Left cardiac atrium (tissue), 4 donors: Measurements from ENCODE around the gene KLHL26. TPM values are rescaled to one million over a fixed set of nuclear protein-coding genes. Genes with fewer than 3 reads are reported as not detected.

Experiments
- ATAC-seq, 2 donors: fragments of 200-7000 bp; cut with Tn5 transposase; one replicate each; pipeline ENCODE4 v1.9.1; 2020; ENCODE audit warnings: mild to moderate bottlenecking in 2 of 2, moderate library complexity in 2 of 2
- DNase-seq: peaks from one replicate; pipeline ENCODE4 v3.0.0-alpha.2; 2020
- intact Hi-C, 2 donors: fragments of 100-400 bp; cut with DNase I; formaldehyde crosslinking; loops; one replicate each; pipeline versions ENCODE4 v1.14.1 to v1.15.1; 2022 to 2023
- total RNA-seq, 2 donors: library from RNA; stranded (reverse); fragmentation: NEBNext Ultra II Directional; extraction: Animal tissue kit (Norgen Biotek cat#: 25700); gene quantifications; one replicate each; pipeline ENCODE4 v1.2.1, GENCODE V29; 2021
- donor health status: DM: no; HTN: yes; CAD: no.
- donor health status: DM: no; HTN: yes; CAD: no; lungs with severe emphysema.
- donor health status: DM: yes; HTN: yes; CAD: no.
- donor health status: Dilated cardiomyopathy.

The KLHL26 gene
- total RNA-seq, 2 donors from 2014 or later: 7.8 to 10.2 TPM

DNA sequence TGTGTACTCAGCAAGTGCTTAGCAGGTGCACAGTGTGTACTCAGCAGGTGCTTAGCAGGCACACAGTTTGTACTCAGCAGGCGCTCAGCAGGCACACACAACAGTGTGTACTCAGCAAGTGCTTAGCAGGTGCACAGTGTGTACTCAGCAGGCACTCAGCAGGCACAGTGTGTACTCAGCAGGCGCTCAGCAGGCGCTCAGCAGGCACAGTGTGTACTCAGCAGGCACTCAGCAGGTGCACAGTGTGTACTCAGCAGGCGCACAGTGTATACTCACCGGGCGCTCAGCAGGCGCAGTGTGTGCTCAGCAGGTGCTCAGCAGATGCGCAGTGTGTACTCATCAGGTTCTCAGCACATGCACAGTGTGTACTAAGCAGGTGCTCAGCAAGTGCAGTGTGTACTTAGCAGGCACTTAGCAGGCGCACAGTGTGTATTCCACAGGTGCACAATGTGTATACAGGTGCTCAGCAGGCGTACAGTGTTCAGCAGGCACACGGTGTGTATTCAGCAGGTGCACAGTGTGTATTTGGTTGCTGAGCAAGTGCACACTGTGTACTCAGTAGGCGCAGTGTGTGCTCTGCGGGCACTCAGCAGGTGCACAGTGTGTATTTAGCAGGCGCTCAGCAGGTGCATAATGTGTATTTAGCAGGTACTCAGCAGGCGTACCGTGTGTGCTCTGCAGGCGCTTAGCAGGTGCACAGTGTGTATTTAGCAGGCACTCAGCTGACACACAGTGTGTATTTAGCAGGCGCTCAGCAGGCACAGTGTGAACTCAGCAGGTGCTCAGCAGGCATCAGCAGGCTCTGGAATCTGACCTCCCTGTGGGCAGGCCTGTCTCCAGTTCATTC is 61.7 kb downstream of the KLHL26 start:
- no peak for DNase-seq
- ATAC-seq: no peak
- intact Hi-C loops: no loop called here

DNA sequence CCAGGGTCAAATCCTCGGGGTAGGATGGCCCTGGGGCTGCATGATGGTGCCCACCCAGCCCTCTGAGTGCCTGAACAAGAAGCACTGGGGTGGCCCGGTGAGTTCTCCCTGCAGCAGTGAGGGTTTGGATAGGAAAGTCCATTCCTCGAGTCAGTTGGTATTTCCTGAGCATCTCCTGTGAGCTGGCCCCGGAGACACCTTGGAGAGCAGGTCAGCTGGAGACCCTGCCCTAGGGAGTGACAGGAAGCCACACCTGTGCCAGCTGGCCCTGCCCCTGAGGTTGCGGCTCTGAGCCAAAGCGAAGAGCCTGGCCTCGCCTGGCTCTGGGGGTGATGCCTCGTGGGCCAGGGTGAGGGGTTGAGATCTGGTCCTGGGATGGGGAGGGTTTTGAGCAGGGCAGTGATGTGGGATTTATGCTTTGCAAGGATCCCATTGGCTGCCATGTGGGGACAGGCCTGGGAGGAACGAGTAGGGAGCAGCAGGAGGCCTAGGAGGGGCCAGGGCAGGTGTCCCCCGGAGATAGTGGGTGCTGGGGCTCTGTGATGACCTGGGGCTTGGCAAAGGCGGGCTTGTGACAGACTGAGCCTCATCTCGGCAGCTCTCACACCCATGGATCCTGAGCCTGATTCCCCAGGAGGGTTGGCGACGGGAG is 62.7 kb downstream of the KLHL26 start:
- ATAC-seq (no peak), DNase-seq (no peak)
- intact Hi-C loops: no loop called here

DNA sequence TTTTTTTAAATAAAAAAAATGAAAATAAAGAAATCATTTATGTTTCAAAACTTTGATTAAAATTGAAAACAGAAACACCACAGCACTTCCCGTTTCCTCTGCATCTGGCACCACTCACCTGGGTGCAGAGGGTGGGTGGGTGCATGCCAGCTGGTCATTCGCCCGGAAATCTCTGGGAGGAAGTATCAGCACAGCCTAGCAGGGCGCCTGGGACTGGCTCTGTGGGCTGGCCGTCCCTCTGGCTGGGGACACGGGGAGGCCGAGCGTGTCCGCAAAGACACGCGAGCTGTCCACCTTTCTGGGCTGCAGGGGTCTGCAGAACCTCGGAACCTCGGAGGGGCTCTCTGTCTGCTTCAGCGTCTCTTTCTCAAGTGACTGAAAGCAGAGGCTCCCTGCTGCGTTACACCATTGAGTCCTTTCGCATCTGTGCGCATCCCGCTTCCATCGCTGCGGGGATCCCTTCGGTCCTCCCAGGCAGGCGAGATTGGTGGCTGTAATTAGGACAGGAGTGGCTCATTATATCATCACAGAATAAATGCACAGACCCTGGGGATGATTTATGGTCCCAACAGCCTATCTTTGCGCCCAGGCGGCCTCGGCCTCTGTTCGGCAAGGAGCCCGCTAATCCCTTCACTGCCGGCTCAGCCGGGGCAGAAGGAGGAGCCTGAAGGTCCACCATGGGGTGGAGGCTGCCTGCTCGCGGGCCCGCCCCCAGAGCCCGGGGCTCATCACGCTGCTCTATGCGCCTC is 63.8 kb downstream of the KLHL26 start:
- peak; percentile 93 to 96 for ATAC-seq
- intact Hi-C loops: no loop called here
- peak; percentile 80 for DNase-seq

DNA sequence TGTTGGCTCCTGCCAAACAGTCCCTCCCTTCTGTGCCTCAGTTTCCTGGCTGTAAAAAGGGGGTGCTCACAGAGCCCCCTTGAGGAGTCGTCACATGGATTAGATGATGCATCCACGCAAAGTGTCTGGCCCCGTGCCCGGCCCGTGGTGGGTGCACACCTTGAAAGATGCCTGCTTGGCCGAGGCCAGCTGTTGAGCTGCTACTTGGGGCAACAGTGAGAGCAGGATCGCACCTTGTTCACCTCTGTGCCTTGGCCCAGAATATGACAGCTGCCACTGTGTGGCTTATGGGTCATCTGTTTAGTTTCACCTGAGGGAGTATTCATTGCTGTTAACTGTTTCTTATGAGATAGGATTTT is 64.4 kb downstream of the KLHL26 start:
- intact Hi-C loops: no loop called here
- ATAC-seq (peak in 1 of 2 donors; percentile 8), DNase-seq (no peak)

DNA sequence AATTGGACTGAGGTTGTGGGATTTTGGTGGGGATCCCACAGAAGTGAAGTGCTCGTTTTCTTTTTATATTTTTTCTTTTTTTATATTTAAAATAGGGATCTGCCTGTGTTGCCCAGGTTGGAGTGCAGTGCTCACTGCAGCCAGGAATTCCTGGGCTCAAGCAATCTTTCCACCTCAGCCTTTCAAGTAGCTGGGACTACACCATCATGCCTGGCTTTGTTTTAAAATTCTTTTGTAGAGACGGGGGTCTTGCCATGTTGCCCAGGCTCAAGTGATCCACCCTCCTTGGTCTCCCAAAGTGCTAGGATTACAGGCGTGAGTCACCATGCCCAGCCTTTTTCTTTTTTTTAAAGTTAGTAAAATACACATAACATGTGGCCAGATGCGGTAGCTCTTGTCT is 67.2 kb downstream of the KLHL26 start:
- ATAC-seq: no peak
- intact Hi-C loops: no loop called here
- DNase-seq: no peak

DNA sequence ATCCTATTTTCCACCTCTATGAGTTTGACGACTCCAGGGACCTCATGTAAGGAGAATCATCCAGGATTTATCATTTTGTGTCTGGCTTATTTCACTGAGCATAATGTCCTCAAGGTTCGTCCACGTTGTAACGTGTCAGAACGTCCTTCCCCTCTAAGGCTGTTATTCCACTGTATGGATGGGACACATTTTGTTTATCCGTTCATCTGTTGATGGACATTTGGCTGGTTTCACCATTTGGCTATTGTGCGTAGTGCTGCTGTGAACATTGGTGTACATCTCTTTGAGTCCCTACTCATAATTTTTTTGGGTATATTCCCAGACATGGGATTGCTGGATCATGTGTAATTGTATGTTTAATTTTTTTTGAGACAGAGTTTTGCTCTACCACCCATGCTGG is 68.1 kb downstream of the KLHL26 start:
- ATAC-seq (no peak), DNase-seq (no peak)
- intact Hi-C loops: no loop called here

DNA sequence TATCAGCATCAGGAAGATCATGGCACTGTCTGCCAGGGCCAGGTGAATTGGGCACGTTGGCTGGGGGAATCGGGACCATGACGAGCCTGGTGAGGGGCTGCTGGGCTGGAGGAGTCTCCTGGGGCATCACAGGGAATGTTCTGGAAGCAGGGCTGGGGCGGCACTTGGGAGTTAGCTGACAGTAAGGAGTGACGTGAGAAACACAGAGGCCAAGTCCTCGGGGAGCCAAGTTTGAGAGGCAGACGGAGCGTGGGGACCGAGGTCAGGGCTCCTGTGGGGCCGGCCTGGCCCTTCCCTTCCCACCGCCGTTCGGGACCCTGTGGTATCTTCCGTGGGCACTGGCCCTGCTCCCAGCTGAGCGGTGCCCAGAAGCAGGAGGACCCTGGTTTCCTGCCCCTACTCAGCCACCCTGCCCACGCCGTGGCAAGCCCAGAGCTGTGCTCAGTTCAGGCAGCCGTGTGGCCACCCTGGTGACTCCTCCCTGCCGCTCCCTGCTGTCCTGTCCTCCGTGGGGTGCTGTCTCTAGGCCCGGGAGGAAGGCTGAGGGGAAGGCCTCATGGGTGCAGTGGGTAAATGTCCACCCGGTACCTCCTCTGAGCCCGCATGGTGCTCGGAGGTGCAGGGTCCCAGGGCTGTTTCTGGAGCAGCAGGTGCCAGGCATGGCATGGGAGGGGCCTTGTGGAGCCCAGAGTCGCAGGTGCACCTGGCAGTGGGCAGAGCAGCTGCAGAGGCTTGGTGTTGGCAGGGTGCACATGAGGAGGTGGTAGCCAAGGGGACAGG is 71.8 kb downstream of the KLHL26 start:
- intact Hi-C loops: no loop called here
- DNase-seq: peak; percentile 46
- peak in 1 of 2 donors; percentile 20 for ATAC-seq

DNA sequence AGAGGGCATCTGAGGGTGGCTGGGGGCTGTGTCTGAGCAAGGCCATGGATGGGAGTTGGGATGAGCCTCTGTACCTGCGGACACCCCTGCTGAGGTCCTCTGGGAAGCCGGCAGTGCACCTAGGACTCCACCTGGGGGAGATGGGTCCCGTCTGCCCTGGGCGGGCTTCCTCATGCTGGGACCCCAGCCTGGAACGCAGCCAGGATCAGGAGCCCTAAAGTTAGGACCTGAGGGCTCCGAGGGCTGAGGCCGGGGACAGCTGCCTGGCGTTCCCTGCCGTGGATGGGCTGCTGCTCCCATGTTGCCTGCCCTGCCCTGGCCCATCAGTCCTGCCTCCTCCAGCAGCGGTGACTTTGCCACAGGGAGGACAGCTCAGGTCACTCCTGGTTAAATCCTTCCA is 72.7 kb downstream of the KLHL26 start:
- intact Hi-C loops: no loop called here
- DNase-seq: no peak
- no peak for ATAC-seq

DNA sequence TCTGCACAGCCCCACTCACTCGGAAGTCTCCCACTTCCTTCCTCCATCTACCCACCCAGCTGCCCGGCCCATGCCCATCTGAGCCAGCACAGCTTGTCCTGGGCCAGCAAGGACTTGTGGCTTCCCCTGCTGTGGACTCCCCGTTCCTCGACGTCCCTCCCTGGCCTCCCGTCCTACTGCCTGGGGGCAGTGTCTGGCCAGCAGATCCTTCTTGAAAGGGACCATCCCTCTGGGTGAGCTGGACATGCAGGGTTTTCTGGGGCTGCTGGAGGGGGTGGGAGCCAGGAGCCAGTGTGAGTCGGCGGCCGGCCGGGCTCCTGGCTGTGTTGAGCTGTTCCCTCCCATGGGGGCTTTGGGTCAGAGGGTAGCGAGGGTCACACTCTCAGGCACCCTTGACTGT is 73.4 kb downstream of the KLHL26 start:
- intact Hi-C loops: no loop called here
- ATAC-seq: no peak
- DNase-seq: no peak

DNA sequence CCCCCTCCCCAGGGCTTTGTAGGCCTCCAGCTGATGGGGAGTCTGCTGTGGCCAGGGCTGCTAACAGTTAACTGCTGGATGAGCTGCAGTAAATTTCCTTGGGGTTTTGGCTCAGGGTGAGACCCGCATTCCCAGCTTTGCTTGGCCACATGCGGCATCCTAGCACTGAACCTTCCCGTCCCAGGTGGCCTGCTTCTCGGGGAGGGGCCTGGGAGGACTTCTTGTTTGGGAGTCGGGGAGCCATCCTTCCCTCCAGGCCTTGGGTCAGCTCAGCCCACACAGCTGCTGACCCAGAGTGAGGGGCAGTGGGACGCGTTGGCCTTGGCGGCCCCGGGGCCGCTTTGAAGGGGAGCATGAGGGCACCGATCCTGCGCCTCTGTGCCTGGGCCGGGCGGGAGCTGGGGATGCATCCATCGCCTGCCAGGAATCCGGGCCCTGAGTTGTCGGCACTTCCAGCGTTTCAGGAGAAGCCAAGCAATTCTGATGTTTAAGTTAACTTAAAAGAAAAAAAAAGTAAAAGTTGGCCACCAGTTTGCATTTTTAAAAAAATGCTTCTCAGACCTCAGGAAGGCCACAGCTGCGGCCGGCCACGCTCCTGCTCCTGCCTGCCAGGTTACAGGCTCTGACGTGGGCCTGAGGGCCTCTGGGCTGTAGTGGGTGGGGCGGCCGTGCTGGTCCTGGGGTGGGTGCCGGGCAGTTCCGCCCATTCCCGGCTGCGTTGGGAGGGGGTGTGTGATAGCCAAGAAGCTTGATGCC is 74.3 kb downstream of the KLHL26 start:
- intact Hi-C loops: no loop called here
- peak; percentile 80 to 83 for ATAC-seq
- peak; percentile 79 for DNase-seq

DNA sequence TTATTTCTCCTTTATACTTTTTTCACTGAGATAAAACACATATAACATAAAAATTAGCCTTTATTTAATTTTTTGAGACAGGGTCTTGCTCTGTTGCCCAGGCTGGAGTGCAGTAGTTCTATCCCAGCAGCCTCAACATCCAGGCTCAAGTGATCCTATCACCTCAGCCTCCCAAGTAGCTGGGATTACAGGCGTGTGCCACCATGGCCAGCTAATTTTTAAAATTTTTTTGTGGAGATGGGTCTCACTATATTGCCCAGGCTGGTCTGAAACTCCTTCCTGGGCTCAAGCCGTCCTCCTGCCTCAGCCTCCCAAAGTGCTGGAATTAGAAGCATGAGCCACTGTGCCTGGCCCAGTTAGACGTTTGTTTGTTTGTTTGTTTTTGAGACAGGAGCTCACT is 75.1 kb downstream of the KLHL26 start:
- intact Hi-C loops: no loop called here
- DNase-seq (no peak), ATAC-seq (no peak)

DNA sequence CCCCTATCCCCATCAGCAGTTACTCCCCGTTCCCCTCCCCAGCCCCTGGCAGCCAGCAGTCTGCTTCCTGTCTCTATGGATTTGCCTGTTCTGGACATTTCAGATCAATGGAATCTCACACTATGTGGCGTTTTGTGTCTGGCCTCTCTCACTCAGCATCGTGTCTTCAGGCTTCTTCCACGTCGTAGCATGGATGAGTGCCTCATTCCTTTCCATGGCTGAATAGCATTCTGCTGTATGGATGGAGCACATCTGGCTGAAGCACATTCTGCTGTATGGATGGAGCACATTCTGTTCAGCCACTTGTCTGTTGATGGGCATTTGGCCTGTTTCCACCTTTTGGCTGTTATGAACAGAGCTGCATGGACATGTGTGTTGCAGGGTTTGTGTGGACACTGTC is 76.2 kb downstream of the KLHL26 start:
- DNase-seq: no peak

DNA sequence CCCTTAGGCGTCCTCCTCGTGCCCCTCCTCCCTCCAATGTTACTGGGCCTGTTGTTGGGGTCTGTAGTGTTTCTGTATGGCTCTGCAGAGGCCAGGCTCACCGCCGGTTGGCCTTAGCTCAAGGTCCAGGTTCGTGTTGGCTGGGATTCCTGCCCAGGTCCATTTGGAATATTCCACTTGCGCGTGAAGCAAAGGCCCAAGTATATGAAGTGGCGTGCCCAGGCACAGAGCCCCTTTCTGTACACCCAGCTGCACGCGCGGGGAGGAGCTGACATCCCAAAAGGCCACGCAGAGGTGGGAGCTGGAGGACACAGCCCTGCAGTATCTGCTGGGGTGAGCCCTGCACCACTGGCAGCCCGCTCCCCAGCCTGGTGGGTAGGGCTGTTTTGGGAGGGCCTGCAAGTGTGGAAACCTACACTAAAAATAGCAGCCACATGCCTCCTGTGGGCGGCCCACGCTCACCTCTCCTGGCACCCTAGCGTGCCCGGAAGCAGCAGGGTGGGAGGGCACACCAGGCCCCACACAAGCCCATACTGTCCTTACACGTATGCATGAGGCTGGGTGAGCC is 76.8 kb downstream of the KLHL26 start:
- peak; percentile 4 to 14 for ATAC-seq
- intact Hi-C loops: no loop called here
- DNase-seq: no peak

More for the DNA sequence above, 76.2 kb downstream of the KLHL26 start:
- intact Hi-C loops: no loop called here
- ATAC-seq: peak in 1 of 2 donors; percentile 13

DNA sequence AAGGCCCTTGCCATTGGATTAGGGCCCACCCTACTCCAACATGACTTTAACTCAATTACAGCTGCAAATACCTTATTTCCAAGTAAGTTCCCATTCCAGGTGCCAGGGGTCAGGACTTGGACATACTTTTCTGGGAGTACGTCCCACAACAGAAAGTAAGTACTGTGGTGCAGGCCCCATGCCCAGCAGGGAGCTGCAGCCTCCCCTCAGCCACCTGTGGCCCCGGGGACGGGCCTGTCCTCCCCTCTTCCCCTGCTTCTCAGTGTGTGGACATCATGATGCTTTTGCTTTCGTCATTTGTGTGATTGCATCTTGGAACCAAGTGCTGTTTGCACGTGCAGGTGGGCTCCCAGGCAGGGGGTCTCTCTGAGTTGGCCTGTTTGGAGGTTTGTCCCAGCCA is 78.6 kb downstream of the KLHL26 start:
- ATAC-seq (no peak), DNase-seq (no peak)
- intact Hi-C loops: no loop called here

DNA sequence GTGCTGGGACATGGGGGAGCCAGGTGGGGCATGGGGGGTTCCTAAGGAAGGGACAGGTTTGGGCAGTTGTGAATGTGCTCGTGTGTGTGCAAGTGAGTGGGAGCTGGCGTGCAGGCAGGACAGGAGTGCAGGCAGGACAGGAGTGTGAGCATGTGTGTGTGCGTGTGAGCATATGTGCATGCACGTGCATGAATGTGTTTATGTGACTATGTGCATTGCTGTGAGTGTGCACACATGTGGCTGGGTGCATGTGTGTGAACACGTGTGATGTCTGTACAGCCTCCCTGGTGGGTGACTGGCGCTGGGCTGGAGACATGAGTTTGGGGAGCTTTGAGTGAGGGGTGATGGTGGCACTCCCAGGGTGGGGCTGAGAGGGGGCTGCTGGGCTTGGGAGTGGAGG is 80.0 kb downstream of the KLHL26 start:
- intact Hi-C loops: no loop called here
- ATAC-seq (no peak), DNase-seq (no peak)

DNA sequence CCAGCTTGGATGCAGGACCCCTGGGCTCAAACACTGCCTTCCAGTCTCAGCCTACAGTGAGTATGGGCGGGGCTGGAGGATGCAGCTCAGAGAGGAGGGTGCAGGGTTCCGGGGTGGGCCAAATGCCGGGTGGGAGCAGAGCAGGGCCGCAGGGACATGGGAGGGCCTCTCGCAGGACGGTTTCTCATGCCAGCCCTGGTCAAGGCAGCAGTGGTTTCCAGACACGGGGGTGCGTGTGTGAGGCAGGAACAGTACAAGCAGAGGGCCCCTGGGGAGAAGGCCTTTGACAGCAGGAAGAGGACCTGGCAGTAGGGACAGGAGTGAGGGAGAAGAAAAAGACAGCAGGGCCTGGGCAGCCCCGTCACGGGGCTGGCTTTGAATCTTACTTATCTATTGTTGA is 80.8 kb downstream of the KLHL26 start:
- intact Hi-C loops: no loop called here
- ATAC-seq (no peak), DNase-seq (no peak)

DNA sequence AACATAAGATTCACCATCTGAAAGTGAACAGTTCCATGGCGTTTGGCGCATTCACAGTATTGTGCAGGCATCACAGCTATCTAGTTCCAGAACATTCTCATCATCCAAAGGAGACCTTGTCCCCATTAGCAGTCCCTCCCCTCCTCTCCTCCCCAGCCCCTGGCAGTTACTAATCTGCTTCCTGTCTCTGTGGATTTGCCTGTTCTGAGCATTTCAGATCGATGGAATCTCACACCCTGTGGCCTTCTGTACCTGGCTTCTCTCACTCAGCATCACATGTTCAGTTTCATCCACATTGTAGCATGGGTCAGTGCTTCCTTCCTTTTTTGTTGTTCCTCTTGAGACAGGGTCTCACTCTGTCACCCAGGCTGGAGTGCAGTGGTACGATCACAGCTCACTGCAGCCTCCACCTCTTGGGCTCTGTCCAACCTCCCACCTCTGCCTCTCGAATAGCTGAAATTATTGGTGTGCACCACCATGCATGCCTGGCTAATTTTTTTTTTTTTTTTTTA is 81.2 kb downstream of the KLHL26 start:
- ATAC-seq (no peak), DNase-seq (no peak)
- intact Hi-C loops: no loop called here

DNA sequence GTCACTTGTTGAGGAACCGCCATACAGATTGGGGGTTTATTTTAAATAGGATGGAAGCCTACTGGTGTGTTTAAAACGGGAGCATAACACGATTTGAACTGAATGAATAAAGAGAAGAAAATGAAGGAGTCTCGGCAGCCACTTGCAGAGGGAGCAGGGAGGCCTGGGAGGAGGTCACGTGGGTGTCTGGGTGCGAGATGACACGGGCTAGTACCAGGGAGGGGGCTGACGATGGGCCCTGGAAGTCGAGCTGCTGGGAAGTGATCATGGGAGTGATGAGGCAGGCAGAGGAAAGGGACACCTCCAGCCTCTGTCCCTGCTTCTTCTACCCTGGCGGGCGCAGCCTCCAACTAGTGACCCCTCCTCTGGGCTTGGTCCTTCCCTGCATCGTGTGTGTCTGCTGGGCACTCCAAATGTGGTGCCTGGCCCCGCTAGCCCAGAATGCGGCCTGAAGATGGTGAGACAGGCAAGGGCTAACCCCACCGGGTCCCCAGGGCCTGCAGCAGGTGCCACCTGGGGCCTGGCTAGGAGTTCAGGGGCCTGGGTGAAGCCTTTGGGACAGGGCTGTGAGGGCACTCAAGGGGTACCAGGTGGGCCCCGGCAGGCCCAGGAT is 82.1 kb downstream of the KLHL26 start:
- ATAC-seq: no peak
- DNase-seq: no peak
- intact Hi-C loops: no loop called here
